OCI-LY3 (cell line): Measurements from ENCODE around the gene RELT.

Experiments used
- EZH2phosphoT487 ChIP-seq: fragments of 200-600 bp; shearing (Covaris generic); IDR thresholded peaks from 2 replicates; pipeline ENCODE4 v1.6.1; 2018; ENCODE audit warnings: antibody characterized with exemption, mixed run types, low read depth
- TF ChIP-seq, protein P1 (sequence below): fragments of 200-600, 300-600 bp; sonication (generic); IDR thresholded peaks from 2 replicates; pipeline ENCODE4 v1.5.1; 2014; ENCODE audit warnings: antibody characterized with exemption, low read length, low read depth

DNA sequence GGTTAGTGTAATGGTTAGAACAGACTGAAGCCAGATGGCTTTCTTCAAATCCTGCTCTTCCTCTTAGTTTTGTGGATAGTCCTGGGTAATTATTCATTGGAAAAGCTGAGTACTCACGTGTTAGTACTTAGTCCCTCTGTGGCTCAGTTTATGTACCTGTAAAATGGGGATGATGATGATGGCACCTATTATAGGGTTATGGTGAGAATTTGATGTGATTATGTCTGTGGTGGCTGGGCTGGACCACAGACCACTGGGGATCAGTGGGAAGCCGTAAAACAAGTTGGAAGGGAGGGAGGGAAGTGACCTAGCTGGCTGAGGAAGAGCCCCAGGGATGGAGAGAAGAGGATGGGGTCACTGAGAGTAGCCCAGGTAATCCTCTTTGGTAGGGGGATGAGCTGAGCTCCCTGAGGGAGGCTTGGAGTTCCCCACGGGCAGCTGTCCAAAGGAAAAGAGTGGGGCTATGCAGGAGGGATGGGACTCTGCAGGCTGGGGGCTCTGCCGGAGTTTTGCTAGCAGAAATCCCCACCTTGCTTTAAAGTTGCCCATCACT is 48.3 kb upstream of the RELT start:
- TF ChIP-seq, protein P1, sequence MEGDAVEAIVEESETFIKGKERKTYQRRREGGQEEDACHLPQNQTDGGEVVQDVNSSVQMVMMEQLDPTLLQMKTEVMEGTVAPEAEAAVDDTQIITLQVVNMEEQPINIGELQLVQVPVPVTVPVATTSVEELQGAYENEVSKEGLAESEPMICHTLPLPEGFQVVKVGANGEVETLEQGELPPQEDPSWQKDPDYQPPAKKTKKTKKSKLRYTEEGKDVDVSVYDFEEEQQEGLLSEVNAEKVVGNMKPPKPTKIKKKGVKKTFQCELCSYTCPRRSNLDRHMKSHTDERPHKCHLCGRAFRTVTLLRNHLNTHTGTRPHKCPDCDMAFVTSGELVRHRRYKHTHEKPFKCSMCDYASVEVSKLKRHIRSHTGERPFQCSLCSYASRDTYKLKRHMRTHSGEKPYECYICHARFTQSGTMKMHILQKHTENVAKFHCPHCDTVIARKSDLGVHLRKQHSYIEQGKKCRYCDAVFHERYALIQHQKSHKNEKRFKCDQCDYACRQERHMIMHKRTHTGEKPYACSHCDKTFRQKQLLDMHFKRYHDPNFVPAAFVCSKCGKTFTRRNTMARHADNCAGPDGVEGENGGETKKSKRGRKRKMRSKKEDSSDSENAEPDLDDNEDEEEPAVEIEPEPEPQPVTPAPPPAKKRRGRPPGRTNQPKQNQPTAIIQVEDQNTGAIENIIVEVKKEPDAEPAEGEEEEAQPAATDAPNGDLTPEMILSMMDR = no peak
- no peak for TF ChIP-seq EZH2phosphoT487
